WTC11 (cell line): ENCODE results near the gene PALB2. TPM values are rescaled to one million over a fixed set of nuclear protein-coding genes. Genes with fewer than 3 reads are reported as not detected.

Experiments
- ATAC-seq: fragments of 200-7000 bp; cut with Tn5 transposase; 2 replicates; pipeline ENCODE4 v1.10.0; 2021; ENCODE audit warnings: mild to moderate bottlenecking, moderate library complexity
- CTCF ChIA-PET: fragments of 300-600 bp; sonication (Branson Sonifier 250); formaldehyde crosslinking; loops from one replicate; lab custom pipeline; 2021; ENCODE audit warnings: antibody characterized with exemption; lab: Charles Lee
- POLR2A ChIA-PET: fragments of 350-600 bp; sonication (Branson Sonifier 250); formaldehyde crosslinking; loops from one replicate; lab custom pipeline; 2021; ENCODE audit warnings: antibody characterized with exemption; lab: Charles Lee
- DNase-seq: peaks from one replicate; pipeline ENCODE4 v3.0.0; 2021; ENCODE audit warnings: low spot score
- H3K27ac Mint-ChIP-seq: 2 replicates; pipeline ENCODE4 v1.8.0; 2021; ENCODE audit warnings: mixed read lengths
- H3K27me3 Mint-ChIP-seq: 2 replicates; pipeline ENCODE4 v1.8.0; 2021; ENCODE audit warnings: low read depth, mild to moderate bottlenecking, moderate library complexity, mixed read lengths
- H3K36me3 Mint-ChIP-seq: 2 replicates; pipeline ENCODE4 v1.8.0; 2021; ENCODE audit warnings: mixed read lengths
- H3K4me1 Mint-ChIP-seq: 2 replicates; pipeline ENCODE4 v1.8.0; 2022; ENCODE audit warnings: mixed read lengths
- H3K4me3 Mint-ChIP-seq: 2 replicates; pipeline ENCODE4 v1.8.0; 2021; ENCODE audit warnings: mild to moderate bottlenecking, moderate library complexity, mixed read lengths
- H3K9me3 Mint-ChIP-seq: 2 replicates; pipeline ENCODE4 v1.8.0; 2021; ENCODE audit warnings: mixed read lengths
- ETV6 ChIP-seq: sonication (generic); formaldehyde crosslinking; IDR thresholded peaks from 2 replicates; pipeline ENCODE4 v1.8.1; 2022; ENCODE audit warnings: mild to moderate bottlenecking, missing genetic modification reagents
- JUN ChIP-seq: sonication (generic); formaldehyde crosslinking; IDR thresholded peaks from 2 replicates; pipeline ENCODE4 v1.8.0; 2023; ENCODE audit warnings: mild to moderate bottlenecking, missing genetic modification reagents
- SMAD4 ChIP-seq: sonication (generic); formaldehyde crosslinking; IDR thresholded peaks from 2 replicates; pipeline ENCODE4 v1.8.0; 2022; ENCODE audit warnings: mild to moderate bottlenecking, missing genetic modification reagents
- SP1 ChIP-seq: sonication (generic); formaldehyde crosslinking; conservative IDR thresholded peaks from 2 replicates; pipeline ENCODE4 v1.8.1; 2022; ENCODE audit warnings: missing genetic modification reagents
- TCF7 ChIP-seq: sonication (generic); formaldehyde crosslinking; IDR thresholded peaks from 2 replicates; pipeline ENCODE4 v1.8.0; 2022; ENCODE audit warnings: mild to moderate bottlenecking, low read depth, missing genetic modification reagents, moderate library complexity
- TEAD1 ChIP-seq: sonication (generic); formaldehyde crosslinking; IDR thresholded peaks from 2 replicates; pipeline ENCODE4 v1.8.0; 2022; ENCODE audit warnings: mild to moderate bottlenecking, missing genetic modification reagents
- ZNF138 ChIP-seq: sonication (generic); formaldehyde crosslinking; conservative IDR thresholded peaks from 2 replicates; pipeline ENCODE4 v1.8.1; 2022; ENCODE audit warnings: mild to moderate bottlenecking, moderate library complexity, missing genetic modification reagents
- ZNF219 ChIP-seq: sonication (generic); formaldehyde crosslinking; IDR thresholded peaks from 2 replicates; pipeline ENCODE4 v1.8.0; 2023; ENCODE audit warnings: missing genetic modification reagents, mild to moderate bottlenecking, borderline replicate concordance
- ZNF263 ChIP-seq: sonication (generic); formaldehyde crosslinking; IDR thresholded peaks from 2 replicates; pipeline ENCODE4 v1.8.1; 2022; ENCODE audit warnings: low read depth, mild to moderate bottlenecking, moderate library complexity, missing genetic modification reagents
- ZNF317 ChIP-seq: sonication (generic); formaldehyde crosslinking; IDR thresholded peaks from 2 replicates; pipeline ENCODE4 v1.8.1; 2023; ENCODE audit warnings: low read depth, mild to moderate bottlenecking, moderate library complexity, missing genetic modification reagents, borderline replicate concordance
- ZNF671 ChIP-seq: fragments of 250-450 bp; sonication (Bioruptor Pico); IDR thresholded peaks from 2 replicates; pipeline ENCODE4 v1.8.0; 2021; ENCODE audit warnings: mild to moderate bottlenecking
- total RNA-seq: library from RNA; stranded (reverse); gene quantifications from 3 replicates; pipeline ENCODE4 v1.2.3, GENCODE V29; 2021
- TF ChIP-seq, protein P1 (sequence below): sonication (generic); formaldehyde crosslinking; IDR thresholded peaks from 2 replicates; pipeline ENCODE4 v1.8.1; 2022; ENCODE audit warnings: missing genetic modification reagents, borderline replicate concordance
- TF ChIP-seq, protein P2 (sequence below): fragments of 250-450 bp; sonication (Bioruptor Pico); conservative IDR thresholded peaks from 2 replicates; pipeline ENCODE4 v1.9.0; 2021; ENCODE audit warnings: mild to moderate bottlenecking
- TF ChIP-seq, protein P3 (sequence below): fragments of 250-450 bp; sonication (Bioruptor Pico); IDR thresholded peaks from 2 replicates; pipeline ENCODE4 v1.9.0; 2021; ENCODE audit warnings: mild to moderate bottlenecking, borderline replicate concordance
- TF ChIP-seq, protein P4 (sequence below): sonication (generic); formaldehyde crosslinking; IDR thresholded peaks from 2 replicates; pipeline ENCODE4 v1.8.1; 2023; ENCODE audit warnings: mild to moderate bottlenecking, missing genetic modification reagents

The PALB2 gene
- total RNA-seq, 1 experiment from 2014 or later = 32.1 TPM

DNA sequence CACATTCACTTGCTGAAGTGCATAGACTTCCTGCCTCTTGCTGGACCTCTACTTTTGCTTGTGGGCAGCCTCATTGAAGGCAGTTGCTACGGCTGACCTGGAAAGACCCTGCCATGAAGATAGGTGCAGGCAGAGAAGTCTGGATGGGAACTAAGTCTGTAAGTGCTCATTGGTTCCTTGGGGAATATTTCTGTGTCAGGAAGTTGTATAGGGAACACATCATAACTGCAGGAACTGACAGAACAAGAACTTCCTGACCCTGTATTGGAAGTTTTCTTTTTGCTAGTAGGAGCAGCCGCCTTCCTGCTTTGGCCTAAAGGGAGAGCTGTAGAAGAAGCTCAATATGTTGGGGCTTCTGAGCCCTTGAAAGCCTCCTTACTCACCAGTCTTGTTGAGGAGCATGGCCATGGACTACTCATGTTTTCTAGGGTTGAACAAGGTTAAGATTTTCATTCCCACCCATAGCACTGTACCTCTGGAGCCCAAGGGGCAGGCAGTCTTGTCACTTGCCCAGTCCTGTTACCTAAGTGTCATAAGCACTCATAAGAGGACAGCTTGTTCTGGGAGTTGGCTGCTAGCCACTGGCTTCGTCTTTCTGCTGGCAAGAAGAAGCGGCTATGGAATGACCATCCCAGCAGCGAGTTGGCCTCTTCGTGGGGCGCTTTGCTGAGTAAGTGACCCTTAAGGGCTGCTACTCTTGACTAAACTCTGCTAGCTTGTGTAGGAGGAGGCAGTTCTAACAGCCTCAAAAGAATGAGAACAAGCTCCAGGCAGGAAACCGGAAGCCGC lies 76.3 kb downstream of the PALB2 start (continued):
- no peak for TF ChIP-seq ETV6 (CRISPR knock-in tag)
- TF ChIP-seq, protein P1, sequence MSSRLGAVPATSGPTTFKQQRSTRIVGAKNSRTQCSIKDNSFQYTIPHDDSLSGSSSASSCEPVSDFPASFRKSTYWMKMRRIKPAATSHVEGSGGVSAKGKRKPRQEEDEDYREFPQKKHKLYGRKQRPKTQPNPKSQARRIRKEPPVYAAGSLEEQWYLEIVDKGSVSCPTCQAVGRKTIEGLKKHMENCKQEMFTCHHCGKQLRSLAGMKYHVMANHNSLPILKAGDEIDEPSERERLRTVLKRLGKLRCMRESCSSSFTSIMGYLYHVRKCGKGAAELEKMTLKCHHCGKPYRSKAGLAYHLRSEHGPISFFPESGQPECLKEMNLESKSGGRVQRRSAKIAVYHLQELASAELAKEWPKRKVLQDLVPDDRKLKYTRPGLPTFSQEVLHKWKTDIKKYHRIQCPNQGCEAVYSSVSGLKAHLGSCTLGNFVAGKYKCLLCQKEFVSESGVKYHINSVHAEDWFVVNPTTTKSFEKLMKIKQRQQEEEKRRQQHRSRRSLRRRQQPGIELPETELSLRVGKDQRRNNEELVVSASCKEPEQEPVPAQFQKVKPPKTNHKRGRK (CRISPR knock-in tag) = no peak
- TF ChIP-seq SMAD4 (CRISPR knock-in tag) = no peak

DNA sequence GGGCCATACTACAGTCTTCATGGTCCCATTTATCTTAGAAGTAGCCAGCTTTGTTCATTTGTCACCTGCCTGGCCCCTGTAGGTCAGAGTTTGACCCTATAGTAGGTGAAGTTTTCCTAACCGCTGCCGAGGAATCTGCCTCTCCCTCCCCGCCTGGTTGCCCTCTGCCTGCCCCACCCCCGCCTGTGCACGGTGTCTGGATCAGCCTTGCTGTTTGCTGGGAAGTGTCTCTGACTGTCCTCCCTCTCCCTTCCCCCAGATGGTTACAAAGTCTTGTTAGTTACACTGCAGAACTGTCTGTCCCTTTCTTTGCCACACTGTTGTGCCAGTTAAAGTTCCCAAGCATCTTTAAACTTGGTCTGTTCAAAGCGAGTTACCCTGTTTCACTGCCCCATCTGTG lies 77.9 kb downstream of the PALB2 start:
- Mint-ChIP-seq H3K27ac (no peak overlapping the region), H3K4me3 (no peak overlapping the region)
- POLR2A ChIA-PET = no interaction called here

More for the DNA sequence above, 77.9 kb downstream of the PALB2 start:
- no peak for TF ChIP-seq ZNF317 (CRISPR knock-in tag)
- no peak for TF ChIP-seq ZNF263 (CRISPR knock-in tag)
- TF ChIP-seq SP1 (CRISPR knock-in tag) = no peak
- no peak for TF ChIP-seq TCF7 (CRISPR knock-in tag)
- TF ChIP-seq TEAD1 = no peak
- TF ChIP-seq, protein P2, sequence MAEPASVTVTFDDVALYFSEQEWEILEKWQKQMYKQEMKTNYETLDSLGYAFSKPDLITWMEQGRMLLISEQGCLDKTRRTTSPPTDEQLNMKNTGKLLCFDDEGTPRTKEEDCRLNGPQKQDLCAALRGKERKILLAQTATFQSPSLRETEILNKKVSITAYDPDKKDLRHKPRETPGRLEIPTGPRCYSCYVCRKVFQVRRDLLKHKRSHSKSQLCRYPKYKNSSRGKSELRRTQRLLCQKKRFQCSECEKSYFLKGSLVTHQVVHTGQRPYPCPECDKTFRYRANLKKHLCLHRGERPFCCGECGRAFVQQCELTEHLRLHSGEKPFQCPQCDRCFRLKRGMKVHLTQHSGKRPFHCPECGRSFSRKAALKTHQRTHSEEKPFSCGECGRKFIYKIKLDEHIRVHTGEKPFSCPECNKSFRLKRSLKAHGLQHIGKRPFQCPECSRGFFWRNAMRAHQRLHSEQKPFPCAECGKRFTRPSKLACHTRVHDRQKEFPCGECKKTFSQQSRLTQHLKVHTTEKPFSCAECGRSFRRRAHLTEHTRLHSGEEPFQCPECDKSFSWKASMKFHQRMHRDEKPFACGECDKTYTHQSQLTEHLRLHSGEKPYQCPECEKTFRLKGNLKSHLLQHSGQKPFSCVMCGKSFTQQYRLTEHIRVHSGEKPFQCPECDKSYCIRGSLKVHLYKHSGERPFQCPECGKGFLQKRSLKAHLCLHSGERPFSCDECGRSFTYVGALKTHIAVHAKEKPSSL = no peak
- TF ChIP-seq, protein P3, sequence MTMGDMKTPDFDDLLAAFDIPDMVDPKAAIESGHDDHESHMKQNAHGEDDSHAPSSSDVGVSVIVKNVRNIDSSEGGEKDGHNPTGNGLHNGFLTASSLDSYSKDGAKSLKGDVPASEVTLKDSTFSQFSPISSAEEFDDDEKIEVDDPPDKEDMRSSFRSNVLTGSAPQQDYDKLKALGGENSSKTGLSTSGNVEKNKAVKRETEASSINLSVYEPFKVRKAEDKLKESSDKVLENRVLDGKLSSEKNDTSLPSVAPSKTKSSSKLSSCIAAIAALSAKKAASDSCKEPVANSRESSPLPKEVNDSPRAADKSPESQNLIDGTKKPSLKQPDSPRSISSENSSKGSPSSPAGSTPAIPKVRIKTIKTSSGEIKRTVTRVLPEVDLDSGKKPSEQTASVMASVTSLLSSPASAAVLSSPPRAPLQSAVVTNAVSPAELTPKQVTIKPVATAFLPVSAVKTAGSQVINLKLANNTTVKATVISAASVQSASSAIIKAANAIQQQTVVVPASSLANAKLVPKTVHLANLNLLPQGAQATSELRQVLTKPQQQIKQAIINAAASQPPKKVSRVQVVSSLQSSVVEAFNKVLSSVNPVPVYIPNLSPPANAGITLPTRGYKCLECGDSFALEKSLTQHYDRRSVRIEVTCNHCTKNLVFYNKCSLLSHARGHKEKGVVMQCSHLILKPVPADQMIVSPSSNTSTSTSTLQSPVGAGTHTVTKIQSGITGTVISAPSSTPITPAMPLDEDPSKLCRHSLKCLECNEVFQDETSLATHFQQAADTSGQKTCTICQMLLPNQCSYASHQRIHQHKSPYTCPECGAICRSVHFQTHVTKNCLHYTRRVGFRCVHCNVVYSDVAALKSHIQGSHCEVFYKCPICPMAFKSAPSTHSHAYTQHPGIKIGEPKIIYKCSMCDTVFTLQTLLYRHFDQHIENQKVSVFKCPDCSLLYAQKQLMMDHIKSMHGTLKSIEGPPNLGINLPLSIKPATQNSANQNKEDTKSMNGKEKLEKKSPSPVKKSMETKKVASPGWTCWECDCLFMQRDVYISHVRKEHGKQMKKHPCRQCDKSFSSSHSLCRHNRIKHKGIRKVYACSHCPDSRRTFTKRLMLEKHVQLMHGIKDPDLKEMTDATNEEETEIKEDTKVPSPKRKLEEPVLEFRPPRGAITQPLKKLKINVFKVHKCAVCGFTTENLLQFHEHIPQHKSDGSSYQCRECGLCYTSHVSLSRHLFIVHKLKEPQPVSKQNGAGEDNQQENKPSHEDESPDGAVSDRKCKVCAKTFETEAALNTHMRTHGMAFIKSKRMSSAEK (CRISPR knock-in tag) = no peak
- no peak for TF ChIP-seq ZNF138 (CRISPR knock-in tag)
- TF ChIP-seq, protein P4, sequence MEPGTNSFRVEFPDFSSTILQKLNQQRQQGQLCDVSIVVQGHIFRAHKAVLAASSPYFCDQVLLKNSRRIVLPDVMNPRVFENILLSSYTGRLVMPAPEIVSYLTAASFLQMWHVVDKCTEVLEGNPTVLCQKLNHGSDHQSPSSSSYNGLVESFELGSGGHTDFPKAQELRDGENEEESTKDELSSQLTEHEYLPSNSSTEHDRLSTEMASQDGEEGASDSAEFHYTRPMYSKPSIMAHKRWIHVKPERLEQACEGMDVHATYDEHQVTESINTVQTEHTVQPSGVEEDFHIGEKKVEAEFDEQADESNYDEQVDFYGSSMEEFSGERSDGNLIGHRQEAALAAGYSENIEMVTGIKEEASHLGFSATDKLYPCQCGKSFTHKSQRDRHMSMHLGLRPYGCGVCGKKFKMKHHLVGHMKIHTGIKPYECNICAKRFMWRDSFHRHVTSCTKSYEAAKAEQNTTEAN (CRISPR knock-in tag) = no peak
- TF ChIP-seq ZNF671 (CRISPR knock-in tag) = no peak
- TF ChIP-seq JUN (CRISPR knock-in tag) = no peak
- no peak for TF ChIP-seq SMAD4 (CRISPR knock-in tag)
- TF ChIP-seq ZNF219 (CRISPR knock-in tag) = no peak
- H3K36me3 Mint-ChIP-seq = peaks cover 69% of the 10 kb centered on the region
- peaks cover 9% of the 10 kb centered on the region; the same call in 1 of the 2 replicates for H3K4me1 Mint-ChIP-seq
- H3K9me3 Mint-ChIP-seq = no peaks in the 10 kb centered on the region
- CTCF ChIA-PET = no interaction called here
- no peak for ATAC-seq
- DNase-seq = no peak
- H3K27me3 Mint-ChIP-seq = no peaks in the 10 kb centered on the region
